Endometrial microvascular endothelial cells (primary cell): ENCODE data around the gene FARSB. TPM values are rescaled to one million over a fixed set of nuclear protein-coding genes. Genes with fewer than 3 reads are reported as not detected.

Source experiments
- in situ Hi-C: cut with HindIII; loops from 2 replicates; pipeline ENCODE4 v1.10.0; 2017; ENCODE audit warnings: low sequenced_read_pairs, low pct_unique_long_range_greater_than_20kb; ENCODE audit errors: inconsistent ontology term
- total RNA-seq: library from RNA; depleted of rRNA; stranded (reverse); fragments of >200 nt; gene quantifications from one replicate; pipeline ENCODE4 v1.2.3, GENCODE V29; 2015; ENCODE audit errors: inconsistent ontology term

FARSB gene
- total RNA-seq, 1 donor from 2014 or later, result 41.7 TPM

- in situ Hi-C loops, result no loop called here
These were observed 83.1 kb downstream of the FARSB start for GRCh38 chr2:222572751-222573174.

- in situ Hi-C loops, result no loop called here
These were observed 83.6 kb downstream of the FARSB start for GRCh38 chr2:222572264-222572721.

GRCh38 chr2:222569826-222570225 lies 86.1 kb downstream of the FARSB start:
- in situ Hi-C loops, result no loop called here

- in situ Hi-C loops, result no loop called here
These were observed 87.0 kb downstream of the FARSB start for GRCh38 chr2:222568865-222569264.

GRCh38 chr2:222566229-222566628 lies 89.7 kb downstream of the FARSB start:
- in situ Hi-C loops, result no loop called here

GRCh38 chr2:222563936-222564335 lies 92.0 kb downstream of the FARSB start:
- in situ Hi-C loops, result no loop called here

- in situ Hi-C loops, result no loop called here
These were observed 92.7 kb downstream of the FARSB start for GRCh38 chr2:222563106-222563718.

GRCh38 chr2:222561817-222562645 lies 93.9 kb downstream of the FARSB start:
- in situ Hi-C loops, result no loop called here

- in situ Hi-C loops, result no loop called here
These were observed 94.7 kb downstream of the FARSB start for GRCh38 chr2:222561151-222561550.

- in situ Hi-C loops, result no loop called here
These were observed 101.4 kb downstream of the FARSB start for GRCh38 chr2:222554517-222554916.

- in situ Hi-C loops, result no loop called here
These were observed 106.9 kb downstream of the FARSB start for GRCh38 chr2:222548992-222549391.

GRCh38 chr2:222547083-222547482 lies 108.8 kb downstream of the FARSB start:
- in situ Hi-C loops, result no loop called here

GRCh38 chr2:222545823-222546795 lies 109.8 kb downstream of the FARSB start:
- in situ Hi-C loops, result no loop called here

GRCh38 chr2:222544661-222545060 lies 111.2 kb downstream of the FARSB start:
- in situ Hi-C loops, result no loop called here

- in situ Hi-C loops, result no loop called here
These were observed 117.4 kb downstream of the FARSB start for GRCh38 chr2:222538535-222538934.

- in situ Hi-C loops, result no loop called here
These were observed 120.4 kb downstream of the FARSB start for GRCh38 chr2:222535477-222535876.

- in situ Hi-C loops, result no loop called here
These were observed 123.6 kb downstream of the FARSB start for GRCh38 chr2:222532315-222532714.

- in situ Hi-C loops, result no loop called here
These were observed 129.2 kb downstream of the FARSB start for GRCh38 chr2:222526480-222527277.
